Activated T-helper 2 cell treated with anti-CD3 and anti-CD28 coated beads, Interferon-gamma antibody, Interleukin-2, Interleukin-4, amounts not matched to agents 10 μg/mL and 5 μg/mL and 100 μg/mL, durations not matched to agents 14 hours and 24 hours and 36 hours (primary cell): ENCODE measurements around the gene FAM72B. TPM values are rescaled to one million over a fixed set of nuclear protein-coding genes. Genes with fewer than 3 reads are reported as not detected.
"Not testable (repeated sequence)": the region's sequence is repeated elsewhere in the genome, so short reads cannot be mapped to it uniquely, and the experiment has no call there.

Source experiments
- DNase-seq: peaks from one replicate; pipeline ENCODE4 v3.0.0; 2021; ENCODE audit warnings: low spot score
- H3K27ac Mint-ChIP-seq: one replicate; pipeline ENCODE4 v1.8.0; 2021; ENCODE audit warnings: mixed read lengths
- H3K27me3 Mint-ChIP-seq: one replicate; pipeline ENCODE4 v1.8.0; 2021; ENCODE audit warnings: low read depth, mixed read lengths
- H3K36me3 Mint-ChIP-seq: one replicate; pipeline ENCODE4 v1.8.0; 2021; ENCODE audit warnings: low read depth, mixed read lengths
- H3K4me1 Mint-ChIP-seq: one replicate; pipeline ENCODE4 v1.8.0; 2021; ENCODE audit warnings: low read depth, mixed read lengths
- H3K4me3 Mint-ChIP-seq: one replicate; pipeline ENCODE4 v1.8.0; 2021; ENCODE audit warnings: low read depth, mild to moderate bottlenecking, moderate library complexity, mixed read lengths
- H3K9me3 Mint-ChIP-seq: one replicate; pipeline ENCODE4 v1.8.0; 2021; ENCODE audit warnings: mixed read lengths
- intact Hi-C: fragments of 100-400 bp; cut with micrococcal nuclease; formaldehyde crosslinking; loops from one replicate; pipeline ENCODE4 v1.15.1; 2023
- total RNA-seq: library from RNA; stranded (reverse); gene quantifications from 2 replicates; pipeline ENCODE4 v1.2.3, GENCODE V29; 2022

Gene FAM72B
- total RNA-seq, 1 donor from 2014 or later = 22.6 TPM

DNA sequence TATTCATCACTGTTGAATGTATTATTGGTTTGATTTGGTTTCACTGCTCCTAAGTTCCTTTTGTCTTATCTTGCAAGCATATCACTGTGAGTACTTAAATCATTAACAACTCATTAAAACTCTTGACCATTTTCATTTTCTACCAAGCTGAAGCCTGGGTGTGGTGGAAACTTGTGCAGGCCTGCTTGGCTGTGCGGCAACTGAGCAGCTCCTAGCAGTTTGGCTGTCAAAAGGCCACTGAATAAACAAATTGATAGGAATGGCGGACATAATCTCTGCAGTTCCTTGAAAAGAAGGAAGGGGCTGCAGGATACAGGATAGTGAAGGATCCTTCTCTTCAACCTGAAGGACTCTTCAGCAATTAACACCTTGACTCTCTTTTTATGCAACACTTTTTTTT is 26.6 kb upstream of the FAM72B start:
- not testable (repeated sequence) for H3K9me3 Mint-ChIP-seq

DNA sequence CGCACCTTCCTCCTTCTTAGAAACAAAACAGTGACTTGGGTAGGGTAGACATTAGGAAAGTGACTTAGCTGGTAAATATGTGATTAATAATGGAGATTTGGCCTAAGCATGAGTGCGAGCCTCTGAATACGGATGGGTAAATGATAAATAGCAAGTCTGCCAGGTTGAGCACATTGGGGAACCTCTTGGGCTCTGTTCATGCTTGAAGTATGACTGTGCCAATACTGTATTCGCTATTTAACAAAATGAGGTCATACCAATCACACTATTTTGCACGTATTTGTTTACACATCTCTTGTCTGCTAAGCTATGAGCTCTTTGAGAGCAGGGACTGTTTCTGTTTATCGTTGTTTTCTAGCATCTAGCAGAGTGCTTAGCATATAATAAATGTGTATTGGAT is 24.2 kb upstream of the FAM72B start:
- H3K27me3 Mint-ChIP-seq, H3K36me3 Mint-ChIP-seq, H3K4me3 Mint-ChIP-seq, H3K27ac Mint-ChIP-seq, H3K4me1 Mint-ChIP-seq, DNase-seq, intact Hi-C loops, H3K9me3 Mint-ChIP-seq: not testable (repeated sequence)

More for the DNA sequence above, 26.6 kb upstream of the FAM72B start:
- H3K4me3 Mint-ChIP-seq, H3K27ac Mint-ChIP-seq, intact Hi-C loops, H3K27me3 Mint-ChIP-seq, H3K4me1 Mint-ChIP-seq, H3K36me3 Mint-ChIP-seq, DNase-seq: not testable (repeated sequence)

GRCh38 chr1:121207328-121207727 is 23.2 kb upstream of the FAM72B start:
- H3K36me3 Mint-ChIP-seq, H3K9me3 Mint-ChIP-seq, intact Hi-C loops, H3K27ac Mint-ChIP-seq, H3K27me3 Mint-ChIP-seq, H3K4me1 Mint-ChIP-seq, DNase-seq, H3K4me3 Mint-ChIP-seq: not testable (repeated sequence)

DNA sequence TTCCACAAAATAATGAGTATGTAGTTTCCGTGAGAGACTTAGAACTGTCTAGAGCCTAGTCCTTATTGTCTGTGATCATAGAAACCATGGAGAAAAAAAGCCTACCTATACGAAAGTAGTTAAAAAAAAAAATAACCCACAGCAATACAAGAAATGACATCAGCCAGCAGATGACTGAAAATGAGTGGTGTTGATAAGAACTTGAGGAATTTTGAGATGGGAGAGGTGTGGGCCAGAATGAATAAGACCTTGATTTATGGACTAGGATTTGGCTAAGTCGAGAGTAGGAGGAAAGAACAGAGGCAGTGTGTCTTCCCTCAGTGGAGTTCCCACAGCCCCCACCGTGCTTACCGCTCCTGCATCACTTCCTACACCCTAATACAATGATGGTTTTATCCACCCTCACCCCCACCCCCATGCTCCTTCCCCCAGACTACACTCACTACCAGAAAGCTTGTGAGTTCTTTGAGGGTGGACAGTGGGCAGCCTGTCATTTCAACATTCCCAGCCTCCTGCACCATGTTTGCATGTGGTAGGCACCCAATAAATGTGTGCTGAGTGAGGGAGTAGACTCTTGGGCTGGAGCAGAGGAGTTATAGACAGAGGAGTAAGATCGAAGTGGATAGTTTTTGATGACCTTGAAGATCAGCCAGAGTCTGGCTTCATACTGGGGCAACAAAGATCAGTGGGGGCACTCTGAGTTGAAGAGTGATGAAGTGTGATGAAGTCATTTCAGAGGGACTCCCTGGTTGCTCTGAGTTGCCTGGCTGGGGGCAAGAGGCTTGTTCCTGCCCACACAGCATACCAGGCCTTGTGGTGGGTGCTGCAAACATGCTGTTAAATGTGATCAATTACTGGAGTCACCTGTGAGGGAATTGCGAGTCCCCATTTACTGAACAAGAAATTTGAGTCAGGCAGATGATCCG is 21.9 kb upstream of the FAM72B start:
- intact Hi-C loops = not testable (repeated sequence)

DNA sequence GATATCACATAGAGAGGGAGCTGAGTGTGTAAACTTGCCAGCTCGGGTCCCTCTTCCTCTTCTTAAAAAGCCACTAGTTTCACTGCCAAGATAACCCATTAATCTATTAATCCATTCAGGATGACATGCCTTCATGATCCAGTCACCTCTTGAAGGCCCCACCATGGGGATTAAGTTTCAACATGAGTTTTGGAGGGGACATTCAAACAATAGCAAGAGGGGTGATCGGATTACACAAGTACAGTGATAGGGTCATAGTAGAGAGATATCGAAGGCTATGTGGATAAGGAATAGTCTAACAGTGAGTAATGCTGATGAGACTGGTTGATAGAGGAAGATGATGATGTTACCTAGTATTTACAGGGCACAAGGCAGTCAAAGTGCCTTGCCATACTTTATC is 18.8 kb upstream of the FAM72B start:
- intact Hi-C loops, DNase-seq, H3K36me3 Mint-ChIP-seq, H3K27ac Mint-ChIP-seq, H3K9me3 Mint-ChIP-seq, H3K27me3 Mint-ChIP-seq, H3K4me3 Mint-ChIP-seq: not testable (repeated sequence)
- H3K4me1 Mint-ChIP-seq = peaks cover 11% of the 10 kb centered on the region

More for the DNA sequence above, 21.9 kb upstream of the FAM72B start:
- Mint-ChIP-seq H3K4me1 (peaks cover 12% of the 10 kb centered on the region), H3K27ac (peak overlapping the region; percentile 60)
- not testable (repeated sequence) for DNase-seq, H3K36me3 Mint-ChIP-seq, H3K4me3 Mint-ChIP-seq, H3K9me3 Mint-ChIP-seq, H3K27me3 Mint-ChIP-seq

- H3K9me3 Mint-ChIP-seq, H3K27me3 Mint-ChIP-seq, DNase-seq, intact Hi-C loops, H3K27ac Mint-ChIP-seq, H3K36me3 Mint-ChIP-seq, H3K4me3 Mint-ChIP-seq: not testable (repeated sequence)
- peaks cover 11% of the 10 kb centered on the region for H3K4me1 Mint-ChIP-seq
Measured at GRCh38 chr1:121200985-121201981, 17.1 kb upstream of the FAM72B start.

GRCh38 chr1:121200232-121200631 is 16.1 kb upstream of the FAM72B start:
- H3K27me3 Mint-ChIP-seq, H3K36me3 Mint-ChIP-seq, H3K27ac Mint-ChIP-seq, DNase-seq, H3K9me3 Mint-ChIP-seq, H3K4me1 Mint-ChIP-seq, H3K4me3 Mint-ChIP-seq, intact Hi-C loops: not testable (repeated sequence)

GRCh38 chr1:121199763-121200162 is 15.6 kb upstream of the FAM72B start:
- H3K4me3 Mint-ChIP-seq, DNase-seq, H3K36me3 Mint-ChIP-seq, H3K9me3 Mint-ChIP-seq, H3K4me1 Mint-ChIP-seq, H3K27me3 Mint-ChIP-seq, intact Hi-C loops, H3K27ac Mint-ChIP-seq: not testable (repeated sequence)

DNA sequence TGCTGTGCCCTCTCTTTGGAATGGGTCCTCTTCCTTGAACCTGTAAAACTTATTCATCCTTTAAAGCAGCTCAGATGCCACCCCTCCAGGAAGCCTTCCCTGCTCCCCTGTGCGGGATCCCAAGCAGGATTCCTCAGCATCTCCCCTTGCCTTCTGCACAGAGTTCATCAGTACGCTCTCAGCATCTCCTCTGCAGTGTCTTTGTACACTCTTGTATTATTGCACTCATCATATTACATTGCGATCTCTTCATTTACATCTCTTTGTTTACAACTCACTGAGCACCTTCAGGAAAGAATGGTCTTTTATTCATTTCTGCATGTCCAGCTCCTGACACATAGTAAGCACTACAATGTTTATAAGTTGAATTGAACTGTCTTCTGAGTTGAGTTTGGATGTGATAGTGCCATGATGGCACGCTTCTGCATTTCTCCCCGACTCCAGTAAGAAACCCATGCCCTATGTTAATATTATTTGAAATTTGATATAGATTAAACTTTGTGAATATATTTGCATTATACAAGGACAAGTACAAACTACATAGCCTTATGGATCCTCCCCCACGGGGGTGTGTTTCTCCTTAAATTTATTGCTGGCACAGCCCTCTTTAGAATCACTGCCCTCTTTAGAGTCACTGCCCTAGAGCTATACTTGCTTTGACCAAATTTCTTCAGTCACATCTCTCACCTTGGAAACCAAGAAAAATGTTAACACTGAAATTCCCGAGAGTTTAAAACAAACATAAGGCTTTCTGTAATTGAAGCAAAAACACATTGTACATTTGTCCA is 13.1 kb upstream of the FAM72B start:
- H3K36me3 Mint-ChIP-seq, H3K27ac Mint-ChIP-seq, H3K4me1 Mint-ChIP-seq, H3K9me3 Mint-ChIP-seq, intact Hi-C loops, H3K4me3 Mint-ChIP-seq, H3K27me3 Mint-ChIP-seq, DNase-seq: not testable (repeated sequence)

DNA sequence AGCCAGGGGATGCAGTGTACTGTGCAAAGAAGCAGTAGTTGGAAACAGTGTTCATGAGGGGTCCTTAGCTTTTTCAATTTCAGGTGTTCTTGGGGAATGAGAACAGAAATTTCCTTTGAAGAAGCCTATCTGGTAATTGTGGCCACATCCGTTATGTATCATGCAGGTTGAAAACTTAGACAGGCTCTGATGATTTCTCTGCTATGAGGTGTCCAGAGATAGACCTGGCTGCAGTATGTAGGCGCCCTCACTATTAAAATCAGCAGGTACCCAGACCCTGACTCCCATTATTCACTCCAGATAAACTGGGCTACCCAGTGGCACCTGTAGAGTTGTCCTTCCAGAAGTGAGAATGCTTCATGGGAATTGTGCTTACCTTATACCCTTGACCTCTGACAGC is 8.4 kb upstream of the FAM72B start:
- H3K9me3 Mint-ChIP-seq, intact Hi-C loops, H3K4me3 Mint-ChIP-seq, H3K27me3 Mint-ChIP-seq, DNase-seq, H3K36me3 Mint-ChIP-seq, H3K27ac Mint-ChIP-seq, H3K4me1 Mint-ChIP-seq: not testable (repeated sequence)

DNA sequence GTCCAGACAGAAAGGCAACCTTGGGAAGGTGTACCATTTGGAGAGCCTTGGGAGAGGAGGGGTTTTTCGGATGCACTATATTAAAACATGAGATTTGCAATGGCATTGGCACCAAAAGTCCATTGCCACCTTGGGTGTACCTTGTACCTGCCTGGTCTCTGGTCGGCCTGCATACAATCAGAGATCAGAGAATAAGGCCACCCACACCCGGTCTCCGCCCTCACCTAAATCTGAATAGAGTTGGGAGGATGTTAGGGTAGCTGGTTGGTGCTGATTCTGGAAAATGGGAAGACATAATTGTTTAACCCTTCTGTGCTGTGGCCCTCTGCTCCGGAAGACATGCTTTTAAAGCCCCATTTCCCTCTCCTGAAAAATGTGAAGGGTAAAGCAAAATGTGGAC is 3.8 kb upstream of the FAM72B start:
- H3K27me3 Mint-ChIP-seq, intact Hi-C loops, H3K9me3 Mint-ChIP-seq, H3K27ac Mint-ChIP-seq, DNase-seq, H3K36me3 Mint-ChIP-seq, H3K4me1 Mint-ChIP-seq: not testable (repeated sequence)
- H3K4me3 Mint-ChIP-seq = peak overlapping the region; percentile 79

- H3K27me3 Mint-ChIP-seq, H3K9me3 Mint-ChIP-seq, DNase-seq, H3K4me1 Mint-ChIP-seq, H3K36me3 Mint-ChIP-seq, intact Hi-C loops: not testable (repeated sequence)
- Mint-ChIP-seq H3K4me3 (peak overlapping the region; percentile 91), H3K27ac (peak overlapping the region; percentile 83)
Measured at GRCh38 chr1:121186191-121186590, 2.1 kb upstream of the FAM72B start.
